ENCODE data around the gene NR2C2AP. TPM values are rescaled to one million over a fixed set of nuclear protein-coding genes. Genes with fewer than 3 reads are reported as not detected.

NR2C2AP gene
- total RNA-seq, 1 donor from 2014 or later, result 10.6 TPM

DNA sequence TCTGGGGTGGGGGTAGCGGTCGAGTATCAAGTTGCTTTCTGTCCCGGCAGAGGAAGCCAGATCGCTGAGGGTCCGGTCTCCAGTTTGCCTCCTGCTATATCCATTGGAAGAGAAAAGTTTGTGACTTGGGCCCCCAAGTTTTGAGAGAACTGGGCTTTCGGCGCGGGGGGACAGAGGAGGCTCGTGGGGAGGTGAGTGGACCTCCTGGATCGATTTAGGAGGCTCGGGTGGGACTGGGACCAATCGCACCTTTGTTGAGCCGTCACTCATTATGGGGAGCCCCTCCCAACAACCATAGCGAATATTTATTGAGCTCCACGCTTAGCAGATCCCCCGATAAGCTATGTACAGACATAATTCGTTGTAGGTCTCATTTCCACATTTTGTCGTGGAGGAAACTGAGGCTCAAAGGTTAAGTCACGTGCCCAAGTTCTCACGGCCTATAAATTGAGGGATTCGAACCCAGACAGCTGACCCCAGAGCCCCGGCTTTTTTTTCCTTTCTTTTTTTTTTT lies 10.2 kb downstream of the NR2C2AP start:
- no peaks in the 10 kb centered on the region for H3K9me3 Mint-ChIP-seq (ENCODE audit: low read depth)
- TF ChIP-seq, protein P1, sequence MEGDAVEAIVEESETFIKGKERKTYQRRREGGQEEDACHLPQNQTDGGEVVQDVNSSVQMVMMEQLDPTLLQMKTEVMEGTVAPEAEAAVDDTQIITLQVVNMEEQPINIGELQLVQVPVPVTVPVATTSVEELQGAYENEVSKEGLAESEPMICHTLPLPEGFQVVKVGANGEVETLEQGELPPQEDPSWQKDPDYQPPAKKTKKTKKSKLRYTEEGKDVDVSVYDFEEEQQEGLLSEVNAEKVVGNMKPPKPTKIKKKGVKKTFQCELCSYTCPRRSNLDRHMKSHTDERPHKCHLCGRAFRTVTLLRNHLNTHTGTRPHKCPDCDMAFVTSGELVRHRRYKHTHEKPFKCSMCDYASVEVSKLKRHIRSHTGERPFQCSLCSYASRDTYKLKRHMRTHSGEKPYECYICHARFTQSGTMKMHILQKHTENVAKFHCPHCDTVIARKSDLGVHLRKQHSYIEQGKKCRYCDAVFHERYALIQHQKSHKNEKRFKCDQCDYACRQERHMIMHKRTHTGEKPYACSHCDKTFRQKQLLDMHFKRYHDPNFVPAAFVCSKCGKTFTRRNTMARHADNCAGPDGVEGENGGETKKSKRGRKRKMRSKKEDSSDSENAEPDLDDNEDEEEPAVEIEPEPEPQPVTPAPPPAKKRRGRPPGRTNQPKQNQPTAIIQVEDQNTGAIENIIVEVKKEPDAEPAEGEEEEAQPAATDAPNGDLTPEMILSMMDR (IDR thresholded peaks at IDR 0.05; ENCODE audit: unreplicated experiment), result no peak
- peak overlapping the region; percentile 95 for H3K27ac Mint-ChIP-seq
- peaks cover 14% of the 10 kb centered on the region for H3K4me1 Mint-ChIP-seq (ENCODE audit: low read depth)
- H3K27me3 Mint-ChIP-seq, result no peaks in the 10 kb centered on the region
- H3K4me3 Mint-ChIP-seq (ENCODE audit: low read depth), result peak overlapping the region; percentile 98
- no peak for DNase-seq (ENCODE audit: low spot score, unreplicated experiment)
- peaks cover 6% of the 10 kb centered on the region for H3K36me3 Mint-ChIP-seq (ENCODE audit: insufficient read depth)

- DNase-seq (ENCODE audit: low spot score, unreplicated experiment), result peak; percentile 98
- no peaks in the 10 kb centered on the region for H3K27me3 Mint-ChIP-seq
- H3K27ac Mint-ChIP-seq, result peak within 1 kb of the TSS; percentile 97
- peaks cover 14% of the 10 kb centered on the region for H3K4me1 Mint-ChIP-seq (ENCODE audit: low read depth)
- H3K9me3 Mint-ChIP-seq (ENCODE audit: low read depth), result no peaks in the 10 kb centered on the region
- TF ChIP-seq, protein P1 (IDR thresholded peaks at IDR 0.05; ENCODE audit: unreplicated experiment), result no peak
- peaks cover 6% of the 10 kb centered on the region for H3K36me3 Mint-ChIP-seq (ENCODE audit: insufficient read depth)
- peak within 1 kb of the TSS; percentile 98 for H3K4me3 Mint-ChIP-seq (ENCODE audit: low read depth)
Observed at GRCh38 chr19:19192078-19192882, 10.9 kb downstream of the NR2C2AP start, which contains the start of the genes BORCS8 and RFXANK. TSS of gene BORCS8 (minus strand) at chr19:19192152. CDS start at chr19:19192117, 35 bp downstream. TSS of gene RFXANK (plus strand) at chr19:19192258. CDS start at chr19:19193947, 1,689 bp downstream.

- H3K27ac Mint-ChIP-seq, result peak overlapping the region; percentile 97
- H3K36me3 Mint-ChIP-seq (ENCODE audit: insufficient read depth), result peaks cover 4% of the 10 kb centered on the region
- no peaks in the 10 kb centered on the region for H3K9me3 Mint-ChIP-seq (ENCODE audit: low read depth)
- H3K27me3 Mint-ChIP-seq, result no peaks in the 10 kb centered on the region
- TF ChIP-seq, protein P1 (IDR thresholded peaks at IDR 0.05; ENCODE audit: unreplicated experiment), result no peak
- H3K4me3 Mint-ChIP-seq (ENCODE audit: low read depth), result peak overlapping the region; percentile 98
- H3K4me1 Mint-ChIP-seq (ENCODE audit: low read depth), result peaks cover 14% of the 10 kb centered on the region
- no peak for DNase-seq (ENCODE audit: low spot score, unreplicated experiment)
Observed at GRCh38 chr19:19191768-19192077, 11.5 kb downstream of the NR2C2AP start.

GRCh38 chr19:19186742-19187141 lies 16.5 kb downstream of the NR2C2AP start:
- H3K4me1 Mint-ChIP-seq (ENCODE audit: low read depth), result peaks cover 7% of the 10 kb centered on the region
- TF ChIP-seq, protein P1 (IDR thresholded peaks at IDR 0.05; ENCODE audit: unreplicated experiment), result no peak
- no peak for DNase-seq (ENCODE audit: low spot score, unreplicated experiment)
- no peak overlapping the region for H3K27ac Mint-ChIP-seq
- peaks cover 13% of the 10 kb centered on the region for H3K36me3 Mint-ChIP-seq (ENCODE audit: insufficient read depth)
- H3K9me3 Mint-ChIP-seq (ENCODE audit: low read depth), result no peaks in the 10 kb centered on the region
- H3K27me3 Mint-ChIP-seq, result no peaks in the 10 kb centered on the region
- H3K4me3 Mint-ChIP-seq (ENCODE audit: low read depth), result no peak overlapping the region

DNA sequence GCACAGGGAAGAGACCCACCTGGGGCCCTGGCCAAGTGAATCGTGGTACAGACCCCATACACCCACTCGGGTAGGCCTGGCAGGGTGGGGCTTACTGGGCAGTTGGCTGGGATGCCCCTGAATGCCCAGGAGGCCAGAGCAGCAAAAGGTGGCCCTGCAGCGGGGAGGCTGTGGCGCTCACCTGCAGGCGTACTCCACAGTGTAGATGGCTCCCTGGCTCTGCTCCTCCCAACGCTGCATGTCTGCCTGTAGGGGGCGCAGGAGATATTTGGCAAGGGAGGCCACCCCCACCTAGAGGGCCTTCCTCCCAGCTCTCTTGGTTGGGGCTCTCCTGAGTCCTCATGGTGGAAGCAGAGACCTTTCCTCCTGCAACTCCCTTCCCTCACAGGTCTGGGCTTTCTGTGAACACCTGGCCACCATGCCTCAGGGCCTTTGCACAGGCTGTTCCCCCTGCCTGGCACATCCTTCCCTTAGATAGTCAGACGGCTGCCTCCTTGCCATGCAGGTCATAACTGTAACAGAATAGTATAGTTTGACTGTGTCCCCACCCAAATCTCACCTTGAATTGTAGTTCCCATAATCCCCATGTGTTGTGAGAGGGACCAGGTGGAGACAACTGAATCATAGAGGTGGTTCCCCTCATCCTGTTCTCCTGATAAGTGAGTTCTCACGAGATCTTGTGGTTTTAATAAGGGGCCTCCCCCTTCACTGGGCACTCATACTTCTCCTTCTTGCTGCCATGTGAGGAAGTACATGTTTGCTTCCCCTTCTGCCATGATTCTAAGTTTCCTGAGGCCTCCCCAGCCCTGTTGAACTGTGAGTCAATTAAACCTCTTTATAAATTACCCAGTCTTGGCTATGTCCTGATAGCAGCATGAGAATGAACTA lies 17.1 kb downstream of the NR2C2AP start:
- DNase-seq (ENCODE audit: low spot score, unreplicated experiment), result peak; percentile 31
- Mint-ChIP-seq H3K27ac (peak overlapping the region; percentile 55), H3K27me3 (no peaks in the 10 kb centered on the region)

More for the DNA sequence above, 17.1 kb downstream of the NR2C2AP start:
- Mint-ChIP-seq H3K4me3 (ENCODE audit: low read depth) (no peak overlapping the region), H3K4me1 (ENCODE audit: low read depth) (peaks cover 2% of the 10 kb centered on the region), H3K36me3 (ENCODE audit: insufficient read depth) (peaks cover 15% of the 10 kb centered on the region), H3K9me3 (ENCODE audit: low read depth) (no peaks in the 10 kb centered on the region)
- TF ChIP-seq, protein P1 (IDR thresholded peaks at IDR 0.05; ENCODE audit: unreplicated experiment), result peak; percentile 67

Data from progenitor cell of endocrine pancreas (in vitro differentiated cells).